Activated naive CD8-positive, alpha-beta T cell treated with anti-CD3 and anti-CD28 coated beads for 36 hours (primary cell): ENCODE data around the gene ARVCF. TPM values are rescaled to one million over a fixed set of nuclear protein-coding genes. Genes with fewer than 3 reads are reported as not detected.

Experiments
- DNase-seq: peaks from one replicate; pipeline ENCODE4 v3.0.0; 2021
- H3K27ac Mint-ChIP-seq: one replicate; pipeline ENCODE4 v1.8.0; 2022; ENCODE audit warnings: mild to moderate bottlenecking, moderate library complexity, mixed read lengths
- H3K27me3 Mint-ChIP-seq: one replicate; pipeline ENCODE4 v1.8.0; 2022; ENCODE audit warnings: mild to moderate bottlenecking, mixed read lengths
- H3K36me3 Mint-ChIP-seq: one replicate; pipeline ENCODE4 v1.8.0; 2021; ENCODE audit warnings: mild to moderate bottlenecking, mixed read lengths
- H3K4me1 Mint-ChIP-seq: one replicate; pipeline ENCODE4 v1.8.0; 2021; ENCODE audit warnings: mixed read lengths
- H3K4me3 Mint-ChIP-seq: one replicate; pipeline ENCODE4 v1.8.0; 2022; ENCODE audit warnings: mild to moderate bottlenecking, moderate library complexity, mixed read lengths
- H3K9me3 Mint-ChIP-seq: one replicate; pipeline ENCODE4 v1.8.0; 2022; ENCODE audit warnings: mixed read lengths
- total RNA-seq, 2 experiments: library from RNA; stranded (reverse); gene quantifications; one replicate each; pipeline ENCODE4 v1.2.3, GENCODE V29; 2021

ARVCF gene
- total RNA-seq, 2 experiments from 2014 or later: 1.1 to 1.6 TPM

DNA sequence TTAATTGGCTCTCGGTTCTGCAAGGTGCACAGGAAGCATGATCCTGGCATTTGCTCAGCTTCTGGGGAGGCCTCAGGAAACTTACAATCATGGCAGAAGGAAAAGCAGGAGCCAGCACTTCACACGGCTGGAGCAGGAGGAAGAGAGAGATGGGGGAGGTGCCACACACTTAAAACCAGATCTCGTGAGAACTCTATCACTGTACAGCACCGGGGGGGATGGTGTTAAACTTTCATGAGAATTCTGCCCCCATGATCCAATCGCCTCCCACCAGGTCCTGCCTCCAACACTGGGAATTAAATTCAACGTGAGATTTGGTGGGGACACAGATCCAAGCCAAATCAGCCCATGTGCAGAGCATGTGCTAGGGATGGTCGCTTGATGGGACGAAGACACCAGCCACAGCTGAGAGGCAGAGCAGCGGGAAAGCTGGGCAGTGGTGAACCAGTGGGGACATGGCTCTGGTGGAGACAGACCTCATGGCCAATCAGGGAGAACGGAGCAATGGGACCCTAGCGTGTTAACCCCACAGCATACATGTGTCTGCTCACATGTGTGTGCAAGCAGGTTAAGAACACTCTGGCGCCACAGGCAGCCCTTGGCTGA lies 10.5 kb upstream of the ARVCF start:
- H3K36me3 Mint-ChIP-seq: no peaks in the 10 kb centered on the region
- no peak for DNase-seq

DNA sequence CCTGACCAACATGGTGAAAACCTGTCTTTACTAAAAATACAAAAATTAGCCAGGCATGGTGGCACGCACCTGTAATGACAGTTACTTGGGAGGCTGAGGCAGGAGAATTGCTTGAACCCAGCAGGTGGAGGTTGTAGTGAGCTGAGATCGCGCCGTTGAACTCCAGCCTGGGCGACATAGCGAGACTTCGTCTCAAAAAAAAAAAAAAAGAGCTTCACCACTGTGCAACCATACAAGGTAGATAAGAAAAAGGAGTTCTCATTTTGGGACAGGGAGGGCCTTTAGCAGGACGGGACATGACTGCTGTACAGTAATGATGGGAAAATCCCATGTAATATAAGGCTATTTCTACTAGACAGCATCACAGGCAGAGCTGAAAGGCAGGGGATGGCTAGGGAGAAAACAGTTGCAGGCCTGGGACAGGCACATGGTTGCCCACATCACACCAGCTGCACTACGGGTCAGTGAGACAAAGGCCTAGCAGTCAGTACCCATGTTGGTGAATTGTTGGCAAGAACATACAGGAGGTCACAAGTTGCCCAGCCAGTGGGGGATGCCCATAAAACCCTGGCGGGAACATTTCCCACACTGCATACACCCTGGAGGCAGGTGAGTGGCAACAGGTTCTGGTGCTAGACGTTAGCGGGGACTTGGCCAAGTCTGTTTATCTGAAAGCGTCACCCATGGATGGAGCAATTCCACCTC lies 9.7 kb upstream of the ARVCF start:
- Mint-ChIP-seq H3K4me1 (peaks cover 19% of the 10 kb centered on the region), H3K36me3 (no peaks in the 10 kb centered on the region), H3K4me3 (no peak overlapping the region), H3K9me3 (no peaks in the 10 kb centered on the region), H3K27me3 (no peaks in the 10 kb centered on the region), H3K27ac (no peak overlapping the region)
- no peak for DNase-seq

More for the DNA sequence above, 10.5 kb upstream of the ARVCF start:
- H3K27ac Mint-ChIP-seq: no peak overlapping the region
- H3K4me1 Mint-ChIP-seq: peaks cover 18% of the 10 kb centered on the region
- H3K4me3 Mint-ChIP-seq: no peak overlapping the region
- H3K27me3 Mint-ChIP-seq: no peaks in the 10 kb centered on the region
- no peaks in the 10 kb centered on the region for H3K9me3 Mint-ChIP-seq

DNA sequence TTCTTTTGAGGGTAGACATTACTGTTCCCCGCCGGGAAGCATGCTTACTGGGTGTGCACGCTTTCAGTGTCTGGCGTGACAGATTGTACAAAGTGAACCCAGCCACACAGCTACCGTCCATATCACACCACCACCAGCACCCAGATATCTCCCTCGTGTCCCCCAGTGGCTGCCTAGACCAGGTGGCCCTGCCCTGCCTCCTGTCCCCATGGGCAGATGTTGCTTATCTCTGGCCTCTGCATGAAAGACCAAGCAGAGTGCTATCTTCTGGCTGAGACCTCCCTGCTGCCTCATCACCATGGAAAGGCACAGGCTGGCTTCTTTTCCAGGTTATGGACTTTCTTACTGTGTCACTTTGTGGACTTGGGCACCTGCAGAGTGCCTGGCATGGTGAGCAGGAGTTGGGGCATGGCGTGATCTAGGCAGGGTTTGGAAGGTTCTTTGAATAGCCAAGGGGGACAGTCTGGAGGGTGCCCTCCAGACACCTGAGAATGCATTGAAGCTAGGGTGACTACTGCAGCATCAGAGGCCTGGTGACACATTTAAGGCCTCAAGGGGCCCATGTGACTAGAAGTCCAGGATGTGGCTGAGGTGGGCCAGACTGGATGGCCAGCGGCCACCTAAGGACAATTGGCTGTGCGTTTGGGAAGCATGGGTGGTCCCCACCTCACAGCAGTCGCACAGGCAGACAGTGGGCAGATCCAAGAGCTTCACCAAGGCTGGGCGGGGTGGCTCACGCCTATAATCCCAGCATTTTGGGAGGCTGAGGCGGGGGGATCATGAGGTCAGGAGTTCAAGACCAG lies 9.0 kb upstream of the ARVCF start:
- H3K36me3 Mint-ChIP-seq: no peaks in the 10 kb centered on the region
- no peak overlapping the region for H3K27ac Mint-ChIP-seq
- peaks cover 20% of the 10 kb centered on the region for H3K4me1 Mint-ChIP-seq
- H3K4me3 Mint-ChIP-seq: no peak overlapping the region
- H3K27me3 Mint-ChIP-seq: no peaks in the 10 kb centered on the region
- H3K9me3 Mint-ChIP-seq: no peaks in the 10 kb centered on the region
- no peak for DNase-seq

DNA sequence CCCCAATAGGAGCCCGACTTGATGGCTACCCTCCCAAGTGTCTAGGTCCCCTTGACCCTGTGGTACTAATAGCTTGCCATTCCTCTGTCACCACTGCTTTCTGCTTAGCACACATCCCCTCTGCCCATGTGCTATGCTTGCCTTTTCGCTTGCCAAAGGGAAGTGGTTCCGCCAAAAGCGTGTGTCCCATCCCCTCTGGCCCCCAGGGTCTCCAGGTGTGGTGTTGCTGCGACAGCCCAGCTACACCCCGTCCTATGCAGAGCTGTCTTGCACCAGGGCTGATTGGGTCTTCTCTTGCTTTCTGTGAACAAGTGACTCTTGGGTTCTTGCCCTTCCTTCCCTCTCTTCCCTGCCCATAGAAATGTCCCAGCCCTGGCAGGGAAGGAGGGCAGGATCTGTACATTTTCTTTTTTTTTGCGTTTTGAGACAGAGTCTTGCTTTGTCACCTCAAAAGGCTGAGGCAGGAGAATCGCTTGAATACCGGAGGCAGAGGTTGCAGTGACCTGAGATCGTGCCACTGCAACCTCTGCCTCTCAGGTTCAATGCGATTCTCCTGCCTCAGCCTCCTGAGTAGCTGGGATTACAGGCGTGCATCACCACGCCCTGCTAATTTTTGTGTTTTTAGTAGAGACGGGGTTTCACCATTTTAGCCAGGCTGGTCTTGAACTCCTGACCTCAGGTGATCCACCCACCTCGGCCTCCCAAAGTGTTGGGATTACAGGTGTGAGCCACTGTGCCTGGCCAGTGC lies 8.2 kb upstream of the ARVCF start:
- Mint-ChIP-seq H3K4me1 (peaks cover 25% of the 10 kb centered on the region), H3K27me3 (peaks cover 2% of the 10 kb centered on the region), H3K36me3 (no peaks in the 10 kb centered on the region), H3K9me3 (no peaks in the 10 kb centered on the region), H3K27ac (no peak overlapping the region), H3K4me3 (no peak overlapping the region)
- DNase-seq: no peak

DNA sequence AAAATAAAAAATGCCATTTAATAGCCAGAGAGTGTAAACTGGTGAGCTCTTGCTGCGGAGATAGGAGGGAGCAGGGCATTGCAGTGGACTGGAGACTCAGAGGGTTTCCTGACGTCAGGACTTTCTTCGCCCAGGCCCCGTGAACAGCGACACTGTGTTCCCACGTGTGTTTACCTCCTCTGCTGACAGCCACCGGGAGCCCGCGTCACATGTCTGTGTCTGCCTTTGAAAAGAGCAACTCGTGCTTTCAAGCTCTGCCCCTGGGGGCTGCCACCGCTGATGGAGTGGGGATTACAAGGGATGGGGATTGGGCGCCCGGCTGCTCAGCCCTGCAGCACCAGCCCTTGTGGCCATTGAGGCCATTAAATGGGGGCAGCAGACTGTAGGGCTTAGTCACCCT lies 7.6 kb upstream of the ARVCF start:
- Mint-ChIP-seq H3K9me3 (no peaks in the 10 kb centered on the region), H3K27ac (no peak overlapping the region), H3K27me3 (peaks cover 2% of the 10 kb centered on the region), H3K4me3 (no peak overlapping the region), H3K36me3 (no peaks in the 10 kb centered on the region), H3K4me1 (peaks cover 25% of the 10 kb centered on the region)
- no peak for DNase-seq

DNA sequence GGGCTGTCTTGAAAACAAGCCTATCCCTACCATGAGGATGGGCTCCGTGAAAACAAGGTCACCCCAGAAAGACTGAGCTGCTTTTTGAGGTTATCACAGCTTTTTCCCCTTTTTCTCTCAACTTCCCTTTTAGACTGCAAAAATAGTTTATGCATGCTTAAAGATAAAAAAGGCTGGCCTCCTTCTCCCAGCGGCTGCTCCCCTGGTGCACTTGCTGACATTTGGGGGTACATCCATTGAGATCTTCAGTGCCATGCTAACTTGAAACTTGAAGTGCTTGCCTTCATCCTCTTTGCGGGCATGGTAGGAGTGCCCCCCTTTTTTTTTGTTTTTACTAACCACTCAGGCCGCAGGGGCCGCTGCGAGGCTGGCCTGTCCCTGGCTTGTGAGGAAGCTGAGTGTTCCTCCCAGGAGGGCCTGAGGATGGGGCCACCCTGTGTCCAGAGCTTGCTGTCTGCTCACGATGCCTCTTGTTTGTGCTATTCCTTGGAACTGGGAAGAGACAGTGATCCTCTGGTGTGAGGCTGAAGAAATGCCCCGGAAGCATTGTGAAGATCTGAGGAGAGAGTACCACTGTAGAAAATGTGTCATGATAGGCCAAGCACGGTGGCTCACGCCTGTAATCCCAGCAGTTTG lies 6.5 kb upstream of the ARVCF start:
- Mint-ChIP-seq H3K27me3 (peaks cover 6% of the 10 kb centered on the region), H3K36me3 (no peaks in the 10 kb centered on the region), H3K27ac (no peak overlapping the region), H3K4me1 (peaks cover 24% of the 10 kb centered on the region), H3K9me3 (no peaks in the 10 kb centered on the region), H3K4me3 (no peak overlapping the region)
- DNase-seq: no peak

DNA sequence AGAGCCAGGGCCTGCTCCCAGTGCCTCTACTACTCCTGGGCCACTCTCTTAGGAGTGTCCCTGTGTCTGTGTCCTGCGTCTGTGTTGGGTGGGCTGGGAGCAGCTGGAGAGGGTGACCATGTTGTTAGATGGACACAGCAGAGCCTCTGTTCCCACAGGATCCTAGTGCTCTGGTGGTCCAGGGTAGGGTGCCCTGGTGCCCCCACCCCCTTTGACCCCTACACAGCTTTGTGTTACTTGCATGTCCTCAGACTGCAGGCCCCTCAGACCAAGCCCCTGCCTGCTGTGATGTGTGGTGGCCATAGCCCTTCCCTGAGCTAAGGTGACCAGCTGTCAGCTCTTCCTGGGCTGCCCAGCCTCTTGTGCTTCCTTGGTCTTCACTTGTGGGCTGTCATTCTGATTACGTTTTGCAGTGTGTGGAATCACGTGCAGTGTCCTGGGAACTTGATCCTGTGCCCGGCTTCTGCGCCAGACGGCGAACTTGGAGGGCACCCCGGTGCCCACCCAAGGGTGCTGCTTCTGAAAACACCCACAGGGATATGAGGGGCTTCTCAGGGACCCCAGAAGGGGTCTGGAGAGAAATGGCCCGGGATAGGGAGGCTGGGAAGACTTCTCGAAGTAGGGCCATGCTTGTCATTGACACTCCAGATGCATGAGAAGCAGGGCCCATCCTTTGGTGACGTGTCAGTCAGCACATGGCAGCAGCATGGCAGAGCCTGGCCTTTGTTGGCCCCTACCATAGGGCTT lies 5.8 kb upstream of the ARVCF start:
- H3K27me3 Mint-ChIP-seq: peaks cover 12% of the 10 kb centered on the region
- H3K4me1 Mint-ChIP-seq: peaks cover 26% of the 10 kb centered on the region
- no peaks in the 10 kb centered on the region for H3K36me3 Mint-ChIP-seq
- H3K4me3 Mint-ChIP-seq: peak overlapping the region; percentile 93
- no peak for DNase-seq
- no peak overlapping the region for H3K27ac Mint-ChIP-seq
- no peaks in the 10 kb centered on the region for H3K9me3 Mint-ChIP-seq

DNA sequence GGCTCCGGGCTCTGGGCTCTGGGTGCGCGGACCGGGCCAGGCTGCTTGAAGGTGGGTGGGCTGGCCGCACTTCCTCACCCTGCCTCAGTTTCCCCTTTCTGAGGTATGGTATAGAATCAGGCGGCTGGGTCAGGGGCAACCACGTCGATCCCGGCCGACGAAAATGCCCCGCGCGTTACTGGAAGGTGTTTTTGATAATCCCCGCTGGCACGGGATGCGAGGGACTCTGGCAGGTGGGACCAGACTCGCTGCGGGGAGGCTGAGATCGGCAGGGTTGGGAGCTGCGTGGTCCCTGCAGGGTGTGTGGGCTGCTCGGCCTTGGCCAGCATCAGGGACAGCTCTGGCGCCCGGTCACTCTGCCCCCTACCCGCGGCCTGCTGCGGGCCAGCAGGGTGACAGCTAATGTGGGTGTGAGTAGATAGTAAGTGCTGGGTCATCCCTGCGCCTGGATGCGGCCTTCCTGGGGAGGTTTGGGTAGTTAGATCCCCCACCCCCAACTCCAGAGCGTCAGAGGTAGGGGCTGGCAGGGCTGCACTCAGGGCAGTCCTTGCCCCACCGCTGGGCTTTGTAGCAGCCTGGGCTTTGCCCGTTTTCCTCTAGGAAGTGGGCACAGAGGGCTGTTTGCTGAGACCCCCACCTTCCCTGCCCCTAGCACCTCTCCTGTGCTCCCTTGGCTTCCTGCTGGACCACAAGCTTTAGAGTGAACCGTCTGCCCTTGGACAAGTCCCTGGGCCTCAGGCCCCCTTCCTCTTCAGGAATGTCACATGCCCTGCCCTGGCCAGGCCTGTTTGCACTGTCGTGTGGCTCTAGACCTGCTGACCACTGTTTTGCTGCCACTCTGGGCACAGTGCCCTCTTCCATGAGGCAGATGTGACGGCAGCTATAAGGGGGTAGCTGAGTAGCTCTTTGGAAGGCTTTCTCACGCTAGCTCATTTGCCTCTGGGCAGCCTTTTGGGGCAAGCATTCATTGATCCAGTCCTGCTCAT lies 4.9 kb upstream of the ARVCF start:
- DNase-seq: no peak
- no peaks in the 10 kb centered on the region for H3K36me3 Mint-ChIP-seq
- H3K9me3 Mint-ChIP-seq: no peaks in the 10 kb centered on the region

DNA sequence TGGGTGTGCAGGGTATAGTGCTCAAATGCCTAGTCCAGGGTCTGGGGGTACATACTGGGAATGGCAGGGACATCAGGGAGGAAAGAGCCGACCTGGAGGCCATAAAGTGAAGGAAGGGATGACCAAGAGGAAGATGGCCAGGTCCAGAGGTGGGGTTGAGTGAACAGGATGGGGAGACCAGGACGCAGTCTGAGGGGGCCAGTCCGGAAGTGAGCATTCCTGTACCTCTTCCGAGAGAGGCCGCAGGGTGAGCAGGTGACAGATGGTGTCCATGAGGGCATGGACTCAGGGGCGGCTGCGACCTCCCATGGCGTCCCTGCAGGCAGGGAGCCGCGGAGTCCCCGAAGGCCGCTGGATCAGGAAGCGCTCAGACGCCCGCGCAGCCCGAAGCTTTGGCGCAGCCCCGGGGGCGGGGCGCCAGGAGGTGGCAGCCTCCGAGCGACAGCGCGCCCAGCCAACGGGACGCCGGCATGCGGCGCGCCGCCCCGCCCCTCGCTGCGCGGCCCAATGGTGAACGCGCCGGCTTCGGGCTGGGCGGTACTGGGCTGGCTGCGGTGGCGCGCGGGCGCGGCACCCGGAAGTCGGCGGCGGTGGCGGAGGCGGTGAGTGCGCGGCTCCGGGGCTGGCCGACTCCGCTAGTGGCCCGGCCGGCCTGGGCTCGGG lies 4.0 kb upstream of the ARVCF start, which contains the start of gene TANGO2:
Gene TANGO2, plus strand, starts transcription at position 578 of the 663 bp plus-strand sequence. CDS start 15,689 bp downstream, outside the sequence.
- H3K36me3 Mint-ChIP-seq: no peaks in the 10 kb centered on the region
- peak within 1 kb of the TSS; percentile 85 for H3K27ac Mint-ChIP-seq
- no peaks in the 10 kb centered on the region for H3K9me3 Mint-ChIP-seq
- peak; percentile 99 for DNase-seq
- H3K27me3 Mint-ChIP-seq: peaks cover 16% of the 10 kb centered on the region
- peak within 1 kb of the TSS; percentile 93 for H3K4me3 Mint-ChIP-seq
- peaks cover 27% of the 10 kb centered on the region for H3K4me1 Mint-ChIP-seq

More for the DNA sequence above, 4.9 kb upstream of the ARVCF start:
- Mint-ChIP-seq H3K27ac (peak overlapping the region; percentile 85), H3K27me3 (peaks cover 16% of the 10 kb centered on the region), H3K4me3 (peak overlapping the region; percentile 93), H3K4me1 (peaks cover 28% of the 10 kb centered on the region)

DNA sequence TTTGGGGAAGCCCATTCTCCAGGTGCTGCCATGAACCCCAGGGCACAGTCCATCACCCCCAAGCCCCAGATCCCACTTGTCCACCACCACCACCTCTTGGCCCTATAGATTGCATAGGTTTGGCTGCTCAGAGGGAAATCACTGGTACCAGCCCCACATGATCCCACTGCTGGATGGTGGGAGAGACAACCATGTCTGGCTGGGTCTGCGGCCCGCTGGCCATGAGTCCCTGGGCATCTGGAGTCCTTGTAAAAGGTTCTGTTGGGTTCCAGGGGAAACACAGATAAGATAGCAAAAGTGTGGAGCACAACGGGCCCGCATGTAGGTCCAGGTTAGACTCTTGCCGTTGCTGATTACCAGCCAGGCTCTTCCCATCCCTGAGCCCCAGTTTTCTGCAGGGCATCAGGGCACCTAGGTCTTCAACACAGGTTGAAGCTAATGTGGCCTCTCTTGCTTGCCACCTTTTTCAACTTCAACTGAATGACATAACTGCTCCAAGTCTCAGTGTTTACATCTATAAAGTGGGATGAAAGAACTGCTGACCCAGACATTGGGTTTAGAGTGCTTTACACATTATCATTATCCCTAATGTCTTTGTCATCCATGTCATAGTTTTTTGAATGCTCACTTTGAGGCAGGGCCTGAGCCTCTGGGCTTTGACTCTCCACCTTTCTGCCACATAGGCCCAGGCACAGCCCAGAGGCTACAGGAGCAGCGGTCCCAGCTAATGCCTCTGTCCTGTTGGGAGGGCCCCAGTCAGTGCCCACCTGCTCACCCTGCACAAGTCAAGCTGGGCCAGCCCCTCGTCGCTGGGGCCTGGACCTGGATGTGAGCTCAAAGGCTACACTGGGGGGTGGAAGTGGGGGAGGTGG lies 3.3 kb upstream of the ARVCF start:
- Mint-ChIP-seq H3K27me3 (peaks cover 23% of the 10 kb centered on the region), H3K4me1 (peaks cover 27% of the 10 kb centered on the region), H3K9me3 (no peaks in the 10 kb centered on the region), H3K36me3 (no peaks in the 10 kb centered on the region), H3K4me3 (peak overlapping the region; percentile 84), H3K27ac (peak overlapping the region; percentile 82)
- no peak for DNase-seq

DNA sequence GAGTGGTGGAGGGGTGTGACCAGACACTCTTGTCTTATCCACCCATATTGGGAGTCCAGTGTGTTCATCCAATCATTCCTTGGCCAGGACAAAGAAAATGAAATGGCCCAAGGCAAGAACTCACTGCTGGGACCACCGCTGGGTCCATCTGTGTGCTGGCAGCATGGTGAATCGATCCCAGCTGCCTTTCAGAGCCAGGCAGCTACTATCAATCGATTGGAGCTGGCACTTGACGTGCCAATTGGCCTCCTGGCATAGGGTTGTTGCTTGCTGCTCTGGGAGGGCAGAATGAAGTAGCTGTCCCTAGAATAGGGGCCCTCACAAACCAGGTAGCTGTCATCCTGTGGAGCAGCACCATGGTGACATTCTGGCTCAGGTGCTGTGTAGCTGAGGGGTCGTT lies 1.4 kb upstream of the ARVCF start:
- DNase-seq: no peak
- Mint-ChIP-seq H3K4me1 (peaks cover 22% of the 10 kb centered on the region), H3K4me3 (peak overlapping the region; percentile 7), H3K36me3 (no peaks in the 10 kb centered on the region), H3K27ac (no peak overlapping the region), H3K27me3 (peaks cover 26% of the 10 kb centered on the region), H3K9me3 (no peaks in the 10 kb centered on the region)

DNA sequence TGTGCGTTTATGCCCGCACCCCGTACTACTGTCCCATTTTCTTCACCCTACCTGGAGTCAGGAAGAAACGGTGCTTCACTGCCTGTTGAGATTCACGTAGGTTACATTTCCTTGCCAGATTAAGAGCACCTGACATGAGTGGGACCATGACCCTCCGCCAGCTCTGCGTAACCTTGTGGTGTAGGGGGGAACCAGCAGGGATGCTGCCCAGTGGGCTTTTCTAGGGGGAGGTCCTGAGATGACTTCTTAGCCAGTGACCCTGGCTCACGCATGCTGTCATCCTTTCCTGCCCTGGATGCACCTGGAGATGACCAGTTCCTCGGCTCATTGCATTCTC lies 967 bp upstream of the ARVCF start:
- Mint-ChIP-seq H3K4me1 (peaks cover 19% of the 10 kb centered on the region), H3K9me3 (no peaks in the 10 kb centered on the region), H3K4me3 (peak overlapping the region; percentile 7), H3K36me3 (no peaks in the 10 kb centered on the region), H3K27ac (no peak overlapping the region), H3K27me3 (peaks cover 26% of the 10 kb centered on the region)
- no peak for DNase-seq
